Gastroesophageal sphincter (tissue), 3 donors: ENCODE results near the gene GCN1.

Experiments
- POLR2AphosphoS5 ChIP-seq: sonication (generic); formaldehyde crosslinking; IDR thresholded peaks from one replicate; pipeline ENCODE4 v1.6.1; 2017; ENCODE audit warnings: antibody characterized with exemption
- TF ChIP-seq, protein P1 (sequence below), 4 experiments: fragments of 200-600 bp in 2 of 4; fragments of 450-650 bp in 2 of 4; sonication (generic) in 1 of 4; IDR thresholded peaks; one replicate each; pipeline ENCODE4 v1.5.1; 2017 to 2019; ENCODE audit warnings: antibody characterized with exemption in 4 of 4, mild to moderate bottlenecking in 2 of 4, moderate library complexity in 2 of 4

DNA sequence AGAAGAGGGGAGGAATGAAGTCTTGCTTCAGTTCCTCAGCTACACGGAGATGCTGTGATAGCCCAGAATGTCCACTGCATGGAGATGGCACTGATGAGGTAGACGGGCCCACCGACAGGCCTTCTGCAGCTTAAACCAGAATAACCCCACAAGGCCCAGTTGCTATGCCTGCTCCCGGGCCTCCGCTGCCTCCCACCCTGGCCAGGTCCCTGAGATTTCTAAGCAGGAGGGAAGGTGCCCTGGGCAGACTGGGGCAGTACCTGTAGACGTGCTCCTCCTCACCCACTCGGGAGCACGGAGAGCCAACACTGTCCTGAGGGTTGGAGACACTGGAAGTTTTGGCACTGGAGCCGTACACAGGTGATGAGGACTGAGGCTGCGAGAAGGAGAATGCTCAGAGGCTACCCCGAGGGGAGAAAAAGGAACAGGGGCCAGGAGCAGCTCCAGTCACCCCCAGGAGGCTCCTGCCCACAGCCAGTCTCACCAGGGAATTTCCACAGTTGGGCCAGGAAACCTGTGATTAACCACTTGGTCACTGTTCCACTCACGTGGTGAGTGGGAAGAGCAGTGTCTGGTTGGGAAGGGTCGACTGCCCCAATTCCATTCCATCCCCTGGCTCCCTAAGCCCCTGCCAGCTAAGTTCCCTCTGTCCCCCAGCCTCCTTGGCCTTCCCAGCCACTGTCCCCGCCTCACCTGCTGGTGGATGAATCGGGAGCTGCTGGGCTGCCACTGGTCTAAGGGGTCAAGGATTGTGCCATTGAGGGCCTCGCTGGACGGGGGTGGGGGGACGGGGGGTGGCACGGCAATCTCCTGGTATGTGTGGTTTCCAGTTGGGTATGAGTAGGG is 29.2 kb upstream of the GCN1 start:
- TF ChIP-seq, protein P1, sequence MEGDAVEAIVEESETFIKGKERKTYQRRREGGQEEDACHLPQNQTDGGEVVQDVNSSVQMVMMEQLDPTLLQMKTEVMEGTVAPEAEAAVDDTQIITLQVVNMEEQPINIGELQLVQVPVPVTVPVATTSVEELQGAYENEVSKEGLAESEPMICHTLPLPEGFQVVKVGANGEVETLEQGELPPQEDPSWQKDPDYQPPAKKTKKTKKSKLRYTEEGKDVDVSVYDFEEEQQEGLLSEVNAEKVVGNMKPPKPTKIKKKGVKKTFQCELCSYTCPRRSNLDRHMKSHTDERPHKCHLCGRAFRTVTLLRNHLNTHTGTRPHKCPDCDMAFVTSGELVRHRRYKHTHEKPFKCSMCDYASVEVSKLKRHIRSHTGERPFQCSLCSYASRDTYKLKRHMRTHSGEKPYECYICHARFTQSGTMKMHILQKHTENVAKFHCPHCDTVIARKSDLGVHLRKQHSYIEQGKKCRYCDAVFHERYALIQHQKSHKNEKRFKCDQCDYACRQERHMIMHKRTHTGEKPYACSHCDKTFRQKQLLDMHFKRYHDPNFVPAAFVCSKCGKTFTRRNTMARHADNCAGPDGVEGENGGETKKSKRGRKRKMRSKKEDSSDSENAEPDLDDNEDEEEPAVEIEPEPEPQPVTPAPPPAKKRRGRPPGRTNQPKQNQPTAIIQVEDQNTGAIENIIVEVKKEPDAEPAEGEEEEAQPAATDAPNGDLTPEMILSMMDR (IDR thresholded peaks at IDR 0.05) = no peak
- no peak for TF ChIP-seq POLR2AphosphoS5
